SH-SY5Y (cell line): ENCODE results near the gene PCNT.

Experiments used
- GATA2 ChIP-seq: IDR thresholded peaks from 2 replicates; pipeline ENCODE4 v1.6.1; 2011; ENCODE audit warnings: mild to moderate bottlenecking, low read depth, low read length
- GATA3 ChIP-seq: IDR thresholded peaks from 2 replicates; pipeline ENCODE4 v1.6.1; 2011; ENCODE audit warnings: low read depth, mild to moderate bottlenecking, low read length, moderate library complexity

GRCh38 chr21:46452710-46453109 is 128.8 kb downstream of the PCNT start:
- no peak for TF ChIP-seq GATA3
- no peak for TF ChIP-seq GATA2
